GM13976 (cell line): Measurements from ENCODE around the gene ZNF763.
"Not testable (repeated sequence)": the region's sequence is repeated elsewhere in the genome, so short reads cannot be mapped to it uniquely, and the experiment has no call there.

Source experiments
- DNase-seq: peaks from one replicate; pipeline ENCODE4 v3.0.0; 2012; ENCODE audit warnings: low spot score
- CTCF ChIP-seq: IDR thresholded peaks from 2 replicates; pipeline ENCODE4 v1.5.1; 2012; ENCODE audit warnings: borderline replicate concordance, mild to moderate bottlenecking; ENCODE audit not compliant: insufficient read depth; ENCODE audit errors: extremely low read depth, missing control alignments, control extremely low read depth
- in situ Hi-C: fragments of 300-500 bp; cut with MboI; formaldehyde crosslinking; loops from one replicate; pipeline ENCODE4 v1.12.0; 2022; ENCODE audit warnings: low sequenced_read_pairs, mixed read lengths, inconsistent platforms; ENCODE audit not compliant: unreplicated experiment

ZNF763 gene

GRCh38 chr19:11931513-11931912 is 33.3 kb upstream of the ZNF763 start:
- in situ Hi-C loops: no loop called here
- DNase-seq: no peak
- TF ChIP-seq CTCF: no peak

- DNase-seq, in situ Hi-C loops: not testable (repeated sequence)
Measured at GRCh38 chr19:11935829-11936228, 29.0 kb upstream of the ZNF763 start.

- in situ Hi-C loops, DNase-seq: not testable (repeated sequence)
Measured at GRCh38 chr19:11938383-11938782, 26.5 kb upstream of the ZNF763 start.

- DNase-seq, in situ Hi-C loops: not testable (repeated sequence)
Measured at GRCh38 chr19:11941361-11941887, 23.4 kb upstream of the ZNF763 start.

GRCh38 chr19:11942008-11942842 is 22.6 kb upstream of the ZNF763 start:
- DNase-seq: no peak
- TF ChIP-seq CTCF: no peak
- in situ Hi-C loops: no loop called here

- in situ Hi-C loops: no loop called here
- DNase-seq: no peak
- TF ChIP-seq CTCF: no peak
Measured at GRCh38 chr19:11942843-11943108, 22.1 kb upstream of the ZNF763 start.

- no peak for DNase-seq
- in situ Hi-C loops: no loop called here
- TF ChIP-seq CTCF: no peak
Measured at GRCh38 chr19:11944656-11945055, 20.2 kb upstream of the ZNF763 start.

GRCh38 chr19:11948646-11949045 is 16.2 kb upstream of the ZNF763 start:
- TF ChIP-seq CTCF: no peak
- in situ Hi-C loops: no loop called here
- DNase-seq: no peak
